ENCODE data around the gene FLNA.

DNA sequence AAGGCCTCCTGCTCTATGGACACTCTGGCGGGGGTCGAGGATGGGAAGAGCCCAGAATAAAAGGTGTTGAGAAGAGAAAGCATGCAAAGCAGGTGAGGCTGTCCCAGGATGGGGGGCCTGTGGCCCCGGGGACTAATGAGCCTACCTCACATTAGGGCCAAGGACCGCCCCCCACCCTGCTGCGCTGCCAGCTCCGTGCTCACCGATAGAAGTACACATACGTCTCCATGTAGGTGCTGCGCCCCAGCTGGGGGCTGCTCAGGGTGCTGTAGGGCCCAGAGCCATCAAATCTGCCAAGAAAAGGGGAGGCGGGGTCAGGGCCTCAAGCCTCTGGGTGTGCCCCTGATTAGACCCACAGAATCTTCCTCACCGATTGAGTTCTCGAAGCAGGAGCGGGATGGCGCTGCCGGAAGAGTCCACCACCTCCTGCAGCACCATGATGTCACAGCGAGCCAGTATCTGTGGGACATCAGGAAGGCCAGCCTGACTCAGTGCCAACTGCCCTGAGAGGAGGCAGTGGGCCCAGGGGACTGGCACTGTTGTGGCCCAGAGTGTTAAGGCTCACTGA lies 30.3 kb upstream of the FLNA start:
- TF ChIP-seq, protein P1, sequence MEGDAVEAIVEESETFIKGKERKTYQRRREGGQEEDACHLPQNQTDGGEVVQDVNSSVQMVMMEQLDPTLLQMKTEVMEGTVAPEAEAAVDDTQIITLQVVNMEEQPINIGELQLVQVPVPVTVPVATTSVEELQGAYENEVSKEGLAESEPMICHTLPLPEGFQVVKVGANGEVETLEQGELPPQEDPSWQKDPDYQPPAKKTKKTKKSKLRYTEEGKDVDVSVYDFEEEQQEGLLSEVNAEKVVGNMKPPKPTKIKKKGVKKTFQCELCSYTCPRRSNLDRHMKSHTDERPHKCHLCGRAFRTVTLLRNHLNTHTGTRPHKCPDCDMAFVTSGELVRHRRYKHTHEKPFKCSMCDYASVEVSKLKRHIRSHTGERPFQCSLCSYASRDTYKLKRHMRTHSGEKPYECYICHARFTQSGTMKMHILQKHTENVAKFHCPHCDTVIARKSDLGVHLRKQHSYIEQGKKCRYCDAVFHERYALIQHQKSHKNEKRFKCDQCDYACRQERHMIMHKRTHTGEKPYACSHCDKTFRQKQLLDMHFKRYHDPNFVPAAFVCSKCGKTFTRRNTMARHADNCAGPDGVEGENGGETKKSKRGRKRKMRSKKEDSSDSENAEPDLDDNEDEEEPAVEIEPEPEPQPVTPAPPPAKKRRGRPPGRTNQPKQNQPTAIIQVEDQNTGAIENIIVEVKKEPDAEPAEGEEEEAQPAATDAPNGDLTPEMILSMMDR (IDR thresholded peaks at IDR 0.05 in 4 of 5, conservative IDR thresholded peaks at IDR 0.05 in 1 of 5): no peak
- TF ChIP-seq POLR2A (IDR thresholded peaks at IDR 0.05): no peak
